Endodermal cell (in vitro differentiated cells): ENCODE results near the gene CMIP. TPM values are rescaled to one million over a fixed set of nuclear protein-coding genes. Genes with fewer than 3 reads are reported as not detected.

Source experiments
- DNase-seq: peaks from one replicate; pipeline ENCODE4 v3.0.0-alpha.2; 2017
- H3K27ac ChIP-seq: 2 replicates; pipeline ENCODE4 v1.5.1; 2013; ENCODE audit warnings: mild to moderate bottlenecking, low read depth, low read length, moderate library complexity
- H3K27me3 ChIP-seq: 2 replicates; pipeline ENCODE4 v1.6.1; 2013; ENCODE audit warnings: mild to moderate bottlenecking, low read length, moderate library complexity; ENCODE audit not compliant: insufficient read depth, control insufficient read depth, poor library complexity, severe bottlenecking
- H3K36me3 ChIP-seq: 2 replicates; pipeline ENCODE4 v1.7.0; 2013; ENCODE audit warnings: mild to moderate bottlenecking, low read length, moderate library complexity; ENCODE audit not compliant: control insufficient read depth, insufficient read depth
- H3K4me1 ChIP-seq: one replicate; pipeline ENCODE4 v1.7.0; 2013; ENCODE audit warnings: low read length; ENCODE audit not compliant: control insufficient read depth, insufficient read depth
- H3K4me3 ChIP-seq: 2 replicates; pipeline ENCODE4 v1.5.1; 2013; ENCODE audit warnings: mild to moderate bottlenecking, low read length, moderate library complexity
- H3K9ac ChIP-seq: 2 replicates; pipeline ENCODE4 v1.6.1; 2013; ENCODE audit warnings: mild to moderate bottlenecking, low read length, moderate library complexity; ENCODE audit not compliant: poor library complexity, severe bottlenecking; ENCODE audit errors: extremely low read depth
- H3K9me3 ChIP-seq: 2 replicates; pipeline ENCODE4 v1.6.1; 2013; ENCODE audit warnings: mild to moderate bottlenecking, low read length, moderate library complexity; ENCODE audit not compliant: control insufficient read depth
- H3K27ac Mint-ChIP-seq: 2 replicates; pipeline ENCODE4 v1.8.0; 2020; ENCODE audit warnings: mixed read lengths
- H3K27me3 Mint-ChIP-seq: 2 replicates; pipeline ENCODE4 v1.8.0; 2021; ENCODE audit warnings: mild to moderate bottlenecking, mixed read lengths; ENCODE audit not compliant: insufficient read depth
- H3K36me3 Mint-ChIP-seq: 2 replicates; pipeline ENCODE4 v1.8.0; 2020; ENCODE audit warnings: low read depth, mixed read lengths
- H3K4me1 Mint-ChIP-seq: 2 replicates; pipeline ENCODE4 v1.8.0; 2020; ENCODE audit warnings: mixed read lengths
- H3K4me3 Mint-ChIP-seq: 2 replicates; pipeline ENCODE4 v1.8.0; 2020; ENCODE audit warnings: mild to moderate bottlenecking, moderate library complexity, mixed read lengths
- H3K9me3 Mint-ChIP-seq: 2 replicates; pipeline ENCODE4 v1.8.0; 2020; ENCODE audit warnings: mild to moderate bottlenecking, mixed read lengths
- CTCF ChIP-seq: fragments of 200-600 bp; sonication (generic); conservative IDR thresholded peaks from 2 replicates; pipeline ENCODE4 v1.5.0; 2021; ENCODE audit warnings: antibody characterized with exemption, mild to moderate bottlenecking
- WGBS, 2 experiments: methylation state at CpG; one replicate each; pipeline versions ENCODE4 v1.1.5 to v1.1.7; 2013; ENCODE audit warnings: missing lambda C conversion rate in 2 of 2, mixed read lengths in 1 of 2; ENCODE audit not compliant: insufficient coverage in 1 of 2, insufficient read length in 1 of 2; 5-methylcytosine and 5-hydroxymethylcytosine counted together
- total RNA-seq, 2 donors: library from RNA; stranded (reverse); fragmentation: NEBNext Ultra II Directional in 1 of 2; extraction: Animal tissue kit (Norgen Biotek cat#: 25700) in 1 of 2; gene quantifications; 2 replicates in 1 of 2; 3 replicates in 1 of 2; pipeline ENCODE4 v1.2.1, GENCODE V29; 2021

The CMIP gene
- total RNA-seq, 2 donors from 2014 or later, result 64.0 to 64.7 TPM

DNA sequence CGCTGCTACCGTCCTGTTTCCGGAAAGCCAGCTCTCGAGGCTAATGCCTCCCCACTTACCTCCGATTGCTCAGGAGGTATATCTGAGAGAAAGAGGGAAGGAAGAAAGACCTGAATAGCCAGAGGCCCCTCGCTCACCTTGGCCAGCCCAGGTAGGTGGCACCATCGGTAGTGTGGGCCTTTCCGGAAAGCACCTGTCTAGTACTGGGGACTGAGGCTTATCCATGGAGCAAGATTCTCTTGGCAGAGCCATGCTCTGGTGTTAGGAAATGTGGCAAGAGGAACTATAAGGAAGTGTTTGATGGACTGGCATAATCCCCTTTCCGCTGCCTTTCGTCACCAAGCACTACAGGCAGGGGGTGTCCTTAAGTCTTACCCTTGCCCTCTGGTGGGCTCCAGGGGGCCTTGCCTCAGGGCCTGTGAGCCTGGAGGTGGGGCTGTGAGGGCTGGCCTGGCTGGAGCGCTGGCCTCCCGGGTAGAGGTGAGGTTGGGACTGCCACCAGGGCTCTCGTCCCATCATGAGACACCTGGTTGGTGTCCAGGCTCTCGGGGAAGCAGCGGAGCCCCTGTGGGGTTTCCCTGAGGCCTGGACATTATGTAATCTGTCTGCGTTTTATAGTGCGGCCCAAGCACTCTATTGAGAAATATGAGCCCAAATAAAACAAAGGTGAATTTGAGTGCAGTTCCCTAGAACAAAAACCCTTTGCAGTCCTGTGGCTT, 2.9 kb downstream of the CMIP start:
- no peak overlapping the region for H3K27ac ChIP-seq
- H3K27me3 ChIP-seq, result peaks cover 7% of the 10 kb centered on the region
- peaks cover 30% of the 10 kb centered on the region for H3K4me1 ChIP-seq
- WGBS, 2 experiments, result 75 to 86% methylated on average over 11 to 17 of the region's 17 CpGs
- Mint-ChIP-seq H3K9me3 (no peaks in the 10 kb centered on the region), H3K4me1 (peaks cover 62% of the 10 kb centered on the region), H3K27ac (peak overlapping the region; percentile 94), H3K36me3 (peaks cover 2% of the 10 kb centered on the region), H3K27me3 (peaks cover 14% of the 10 kb centered on the region), H3K4me3 (peak overlapping the region; percentile 84)
- peak; percentile 76 for DNase-seq
- H3K36me3 ChIP-seq, result no peaks in the 10 kb centered on the region
- no peaks in the 10 kb centered on the region for H3K9me3 ChIP-seq
- TF ChIP-seq CTCF, result peak; percentile 51
- H3K4me3 ChIP-seq, result peak overlapping the region; percentile 99
- H3K9ac ChIP-seq, result peak overlapping the region; percentile 95

DNA sequence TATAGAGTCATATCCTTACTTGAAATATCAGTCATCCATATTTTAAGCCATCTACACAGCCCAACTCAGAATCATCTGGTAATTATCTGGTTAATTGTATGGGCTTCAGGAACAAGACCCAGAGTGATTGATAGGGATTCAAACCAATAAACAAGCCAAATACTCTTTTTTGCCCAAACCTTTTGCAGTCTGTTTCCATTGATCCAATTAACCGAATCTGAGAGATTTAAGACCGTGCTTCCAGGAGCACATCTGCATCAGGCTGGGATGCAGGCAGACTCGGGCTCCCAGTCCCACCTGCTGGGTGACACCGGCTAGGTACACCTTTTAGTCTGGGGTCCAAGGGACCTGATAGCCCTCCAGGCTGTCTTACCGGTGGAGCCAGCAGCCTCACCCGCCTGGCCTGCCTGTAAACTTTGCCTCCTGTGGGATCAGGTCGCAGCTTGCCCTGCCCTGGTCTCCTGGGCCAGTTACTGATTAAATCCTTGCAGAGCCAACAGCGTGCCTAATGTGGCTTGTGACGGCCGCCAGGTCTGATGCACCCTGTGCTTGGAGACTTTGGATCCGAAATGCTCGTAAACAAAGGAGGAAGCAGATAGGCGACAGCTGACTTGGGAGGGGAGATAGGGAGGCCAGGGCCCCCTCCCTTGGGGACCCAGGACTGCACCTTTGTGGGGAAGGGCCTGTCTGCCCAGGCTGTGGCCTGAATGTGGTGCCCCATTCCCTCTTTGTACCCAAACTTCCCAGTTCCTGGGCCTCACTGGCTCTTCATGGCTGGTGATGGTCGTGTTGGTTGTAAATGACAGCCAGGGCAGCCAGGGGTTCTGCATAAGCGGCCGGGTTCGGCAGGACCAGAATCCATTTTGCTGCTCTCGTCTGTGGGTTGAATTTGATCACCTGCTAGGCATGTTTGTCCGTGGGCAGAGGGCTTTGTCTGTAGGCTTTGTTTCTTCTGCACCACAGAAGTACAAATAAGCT, 3.8 kb downstream of the CMIP start:
- Mint-ChIP-seq H3K27ac (peak overlapping the region; percentile 74), H3K4me3 (peak overlapping the region; percentile 84), H3K9me3 (no peaks in the 10 kb centered on the region), H3K4me1 (peaks cover 61% of the 10 kb centered on the region), H3K36me3 (peaks cover 2% of the 10 kb centered on the region), H3K27me3 (peaks cover 5% of the 10 kb centered on the region)
- H3K27me3 ChIP-seq, result no peaks in the 10 kb centered on the region
- peak; percentile 66 for DNase-seq
- H3K36me3 ChIP-seq, result no peaks in the 10 kb centered on the region
- H3K9ac ChIP-seq, result no peak overlapping the region
- TF ChIP-seq CTCF, result no peak
- H3K9me3 ChIP-seq, result no peaks in the 10 kb centered on the region
- 72% methylated on average over 15 to 19 of the region's 19 CpGs for WGBS, 2 experiments
- H3K27ac ChIP-seq, result peak overlapping the region; percentile 24
- peak overlapping the region; percentile 59 for H3K4me3 ChIP-seq
- peaks cover 30% of the 10 kb centered on the region for H3K4me1 ChIP-seq

DNA sequence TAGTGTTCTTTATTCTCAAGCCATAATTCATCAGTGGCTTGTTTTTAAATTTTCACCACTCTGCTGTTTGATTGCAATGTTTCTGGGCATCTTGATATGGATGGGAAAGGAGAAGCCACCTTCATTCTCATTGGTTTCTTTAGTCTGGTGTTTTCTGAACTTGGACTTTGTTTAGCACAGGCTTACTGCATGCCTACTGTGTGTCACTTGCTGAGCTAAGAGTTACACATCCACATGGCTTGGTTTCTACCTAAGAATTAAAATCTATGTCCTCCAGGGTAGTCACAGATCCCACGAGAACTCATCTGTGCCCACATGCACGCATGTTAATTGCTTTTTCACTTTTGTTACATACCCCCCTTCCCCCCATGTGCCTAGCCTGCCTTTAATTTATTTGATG, 4.6 kb downstream of the CMIP start:
- Histone ChIP-seq H3K27ac (no peak overlapping the region), H3K27me3 (no peaks in the 10 kb centered on the region), H3K4me3 (no peak overlapping the region), H3K36me3 (no peaks in the 10 kb centered on the region), H3K9me3 (no peaks in the 10 kb centered on the region), H3K4me1 (peaks cover 30% of the 10 kb centered on the region), H3K9ac (no peak overlapping the region)
- H3K4me1 Mint-ChIP-seq, result peaks cover 56% of the 10 kb centered on the region
- no peaks in the 10 kb centered on the region for H3K9me3 Mint-ChIP-seq
- H3K4me3 Mint-ChIP-seq, result no peak overlapping the region
- TF ChIP-seq CTCF, result no peak
- peaks cover 2% of the 10 kb centered on the region for H3K36me3 Mint-ChIP-seq
- no peak for DNase-seq
- no peak overlapping the region for H3K27ac Mint-ChIP-seq
- H3K27me3 Mint-ChIP-seq, result no peaks in the 10 kb centered on the region
- 96 to 100% methylated on average over 1 to 2 of the region's 2 CpGs for WGBS, 2 experiments
